CD4-positive, alpha-beta memory T cell (primary cell): ENCODE data around the gene GYG1. TPM values are rescaled to one million over a fixed set of nuclear protein-coding genes. Genes with fewer than 3 reads are reported as not detected.

ENCODE experiments used
- CTCF ChIA-PET: fragments of 350-600 bp; sonication (Branson Sonifier 250); formaldehyde crosslinking; loops from one replicate; lab custom pipeline; 2021; ENCODE audit warnings: inconsistent platforms; ENCODE audit not compliant: partially characterized antibody; lab: Charles Lee
- POLR2A ChIA-PET: fragments of 350-600 bp; sonication (Branson Sonifier 250); formaldehyde crosslinking; loops from one replicate; lab custom pipeline; 2021; ENCODE audit not compliant: partially characterized antibody; lab: Charles Lee
- DNase-seq, 5 donors: peaks; one replicate each; pipeline versions ENCODE4 v3.0.0 to v3.0.0-alpha.2; 2020 to 2022; ENCODE audit warnings: mixed read lengths in 1 of 5
- H3K27ac ChIP-seq: one replicate; pipeline ENCODE4 v1.7.0; 2013; ENCODE audit warnings: low read depth, low read length
- H3K27me3 ChIP-seq: 2 replicates; pipeline ENCODE4 v1.7.0; 2013; ENCODE audit warnings: mild to moderate bottlenecking, low read length, moderate library complexity; ENCODE audit not compliant: insufficient read depth
- H3K36me3 ChIP-seq: 2 replicates; pipeline ENCODE4 v1.7.0; 2013; ENCODE audit warnings: mild to moderate bottlenecking, low read length, moderate library complexity; ENCODE audit not compliant: insufficient read depth
- H3K4me1 ChIP-seq: 2 replicates; pipeline ENCODE4 v1.7.0; 2013; ENCODE audit warnings: mild to moderate bottlenecking, low read length, moderate library complexity; ENCODE audit not compliant: insufficient read depth
- H3K4me3 ChIP-seq, 2 donors: one replicate each; pipeline ENCODE4 v1.7.0; 2013; ENCODE audit warnings: low read length in 2 of 2, mild to moderate bottlenecking in 1 of 2
- H3K9me3 ChIP-seq, 2 donors: one replicate each; pipeline ENCODE4 v1.7.0; 2013; ENCODE audit warnings: low read length in 2 of 2, control low read depth in 1 of 2; ENCODE audit not compliant: control insufficient read depth in 1 of 2
- H3K27ac Mint-ChIP-seq, 7 donors: one replicate each; pipeline ENCODE4 v1.8.0; 2020 to 2021; ENCODE audit warnings: mixed read lengths in 7 of 7, mild to moderate bottlenecking in 6 of 7, inconsistent platforms in 3 of 7, moderate library complexity in 3 of 7
- H3K27me3 Mint-ChIP-seq, 2 donors: one replicate each; pipeline ENCODE4 v1.8.0; 2020 to 2021; ENCODE audit warnings: mixed read lengths in 2 of 2
- H3K36me3 Mint-ChIP-seq, 2 donors: one replicate each; pipeline ENCODE4 v1.8.0; 2020 to 2021; ENCODE audit warnings: mixed read lengths in 2 of 2, inconsistent platforms in 1 of 2, mild to moderate bottlenecking in 1 of 2
- H3K4me1 Mint-ChIP-seq, 4 donors: one replicate each; pipeline ENCODE4 v1.8.0; 2020 to 2021; ENCODE audit warnings: mixed read lengths in 4 of 4, mild to moderate bottlenecking in 1 of 4
- H3K4me3 Mint-ChIP-seq, 8 donors: one replicate each; pipeline ENCODE4 v1.8.0; 2020 to 2021; ENCODE audit warnings: mixed read lengths in 8 of 8, mild to moderate bottlenecking in 7 of 8, moderate library complexity in 6 of 8, inconsistent platforms in 3 of 8
- H3K9me3 Mint-ChIP-seq, 8 donors: one replicate each; pipeline ENCODE4 v1.8.0; 2020 to 2021; ENCODE audit warnings: mixed read lengths in 8 of 8, mild to moderate bottlenecking in 5 of 8, inconsistent platforms in 3 of 8, moderate library complexity in 1 of 8
- intact Hi-C: fragments of 100-400 bp; cut with micrococcal nuclease; formaldehyde crosslinking; loops from one replicate; pipeline ENCODE4 v1.15.1; 2023
- polyA plus RNA-seq, 2 donors: library from polyadenylated mRNA; unstranded; fragments of 300-500 nt; fragmentation: Illumina TruSeq; gene quantifications; one replicate each; pipeline ENCODE4 v1.2.3, GENCODE V29; 2021
- total RNA-seq, 2 experiments: library from RNA; stranded (reverse); gene quantifications; one replicate each; pipeline ENCODE4 v1.2.3, GENCODE V29; 2021

Gene GYG1
- total and polyA plus RNA-seq, 4 experiments from 2014 or later, result 20.9 to 54.9 (median 29.2) TPM

DNA sequence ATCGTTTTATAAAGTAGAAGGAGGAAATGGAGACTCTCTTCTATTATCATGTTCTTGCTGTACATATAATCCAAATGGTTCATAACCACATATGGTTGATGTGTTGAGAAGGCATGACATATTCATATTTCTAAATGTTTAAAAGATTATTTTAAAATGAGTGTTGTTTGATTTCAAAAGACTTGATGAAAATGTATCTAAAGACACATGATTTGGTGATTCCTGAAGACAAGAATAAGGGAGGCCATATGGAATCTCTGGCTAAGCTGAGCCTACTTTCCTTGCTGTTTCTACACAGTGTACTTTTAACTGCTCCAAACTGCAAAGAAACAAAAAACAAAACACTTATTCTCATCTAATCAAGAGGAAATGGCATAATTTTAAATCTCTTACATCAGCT is 23.0 kb upstream of the GYG1 start:
- no peaks in the 10 kb centered on the region for H3K36me3 Mint-ChIP-seq
- ChIA-PET CTCF (interaction anchor here (2.0 kb wide), 1 partner anchor 15 kb away, joined by 11 read pairs; no protein-coding TSS in a partner anchor), POLR2A (no interaction called here)
- H3K9me3 Mint-ChIP-seq, result no peaks in the 10 kb centered on the region
- Histone ChIP-seq H3K36me3 (no peaks in the 10 kb centered on the region), H3K4me3 (no peak overlapping the region), H3K27me3 (no peaks in the 10 kb centered on the region), H3K9me3 (no peaks in the 10 kb centered on the region), H3K4me1 (no peaks in the 10 kb centered on the region), H3K27ac (no peak overlapping the region)
- H3K4me1 Mint-ChIP-seq, result no peaks in the 10 kb centered on the region
- H3K4me3 Mint-ChIP-seq, result no peak overlapping the region
- DNase-seq, result no peak
- intact Hi-C loops, result no loop called here
- H3K27me3 Mint-ChIP-seq, result no peaks in the 10 kb centered on the region
- H3K27ac Mint-ChIP-seq, result no peak overlapping the region

DNA sequence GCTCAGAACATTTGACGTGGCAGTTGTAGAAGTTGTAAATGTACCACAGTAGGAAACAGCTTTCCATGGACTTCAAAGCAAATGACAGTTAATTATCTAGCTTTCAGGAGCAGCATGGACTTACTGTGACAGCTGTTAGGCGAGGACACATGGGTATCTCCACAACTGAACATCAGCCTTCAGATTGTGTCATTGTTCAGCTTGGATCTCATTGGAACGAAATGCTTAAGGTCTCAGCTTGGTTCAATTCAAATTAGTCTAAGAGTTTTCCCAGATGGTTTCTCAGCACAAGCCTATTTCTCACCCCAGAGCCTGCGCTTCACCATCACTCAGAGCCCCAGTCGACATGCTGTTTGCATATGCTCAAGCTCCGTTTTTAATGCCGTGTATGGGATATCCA is 21.1 kb upstream of the GYG1 start:
- CTCF ChIA-PET, result interaction anchor here (1.0 to 1.1 kb wide), 4 partner anchors 10 to 160 kb away, joined by 3 to 5 read pairs (median 3); no protein-coding TSS in a partner anchor
- no peak for DNase-seq
- H3K27ac Mint-ChIP-seq, result no peak overlapping the region
- no peak overlapping the region for H3K4me3 Mint-ChIP-seq
- H3K9me3 Mint-ChIP-seq, result no peaks in the 10 kb centered on the region
- POLR2A ChIA-PET, result no interaction called here
- Histone ChIP-seq H3K27me3 (no peaks in the 10 kb centered on the region), H3K9me3 (no peaks in the 10 kb centered on the region), H3K4me3 (no peak overlapping the region), H3K27ac (no peak overlapping the region), H3K36me3 (no peaks in the 10 kb centered on the region), H3K4me1 (no peaks in the 10 kb centered on the region)
- no peaks in the 10 kb centered on the region for H3K36me3 Mint-ChIP-seq
- intact Hi-C loops, result no loop called here
- H3K4me1 Mint-ChIP-seq, result peaks cover 2 to 4% (median 3%) of the 10 kb centered on the region in 4 donors
- H3K27me3 Mint-ChIP-seq, result no peaks in the 10 kb centered on the region

DNA sequence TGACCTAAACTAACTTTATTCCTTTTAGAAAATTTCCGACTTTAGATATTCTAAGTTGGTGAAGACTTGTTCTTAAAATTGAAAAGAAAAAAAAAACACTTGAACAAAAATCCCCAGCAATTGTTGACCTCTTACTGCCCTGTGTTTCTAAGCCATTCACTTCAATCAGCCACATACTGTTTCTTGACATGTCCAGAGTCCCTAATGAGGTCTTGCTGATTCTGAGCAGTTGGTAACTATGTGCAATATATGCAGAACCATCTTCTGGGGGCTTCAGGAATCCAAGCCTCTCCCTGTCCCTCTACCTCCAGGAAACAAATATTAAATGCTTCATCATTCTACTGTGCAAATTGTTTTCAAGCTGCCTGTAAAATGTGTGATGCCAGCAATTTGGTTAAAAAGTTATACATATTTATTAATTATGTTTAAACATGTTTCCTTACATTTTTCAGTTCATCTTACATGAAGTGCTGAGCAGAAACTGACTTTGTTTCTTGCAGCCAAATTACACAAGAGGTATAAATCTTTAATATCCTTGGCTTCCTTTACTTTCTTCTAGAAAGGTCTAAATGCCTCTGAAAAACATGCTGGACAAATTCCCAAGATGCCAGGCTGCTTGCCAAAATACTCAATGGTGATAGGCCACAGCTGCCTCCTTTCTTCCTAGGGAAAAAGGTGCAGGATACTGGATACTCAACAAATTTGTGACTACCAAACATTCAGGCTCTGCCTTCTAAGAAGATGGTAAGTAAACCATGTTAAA is 19.8 kb upstream of the GYG1 start:
- no peak for DNase-seq
- Mint-ChIP-seq H3K9me3 (no peaks in the 10 kb centered on the region), H3K27me3 (no peaks in the 10 kb centered on the region), H3K36me3 (no peaks in the 10 kb centered on the region), H3K4me3 (no peak overlapping the region), H3K4me1 (peaks cover 2 to 4% (median 3%) of the 10 kb centered on the region in 4 donors), H3K27ac (no peak overlapping the region)
- Histone ChIP-seq H3K36me3 (no peaks in the 10 kb centered on the region), H3K27me3 (no peaks in the 10 kb centered on the region), H3K4me1 (no peaks in the 10 kb centered on the region), H3K4me3 (no peak overlapping the region), H3K9me3 (no peaks in the 10 kb centered on the region), H3K27ac (no peak overlapping the region)
- CTCF ChIA-PET, result no interaction called here
- POLR2A ChIA-PET, result no interaction called here
- intact Hi-C loops, result no loop called here

DNA sequence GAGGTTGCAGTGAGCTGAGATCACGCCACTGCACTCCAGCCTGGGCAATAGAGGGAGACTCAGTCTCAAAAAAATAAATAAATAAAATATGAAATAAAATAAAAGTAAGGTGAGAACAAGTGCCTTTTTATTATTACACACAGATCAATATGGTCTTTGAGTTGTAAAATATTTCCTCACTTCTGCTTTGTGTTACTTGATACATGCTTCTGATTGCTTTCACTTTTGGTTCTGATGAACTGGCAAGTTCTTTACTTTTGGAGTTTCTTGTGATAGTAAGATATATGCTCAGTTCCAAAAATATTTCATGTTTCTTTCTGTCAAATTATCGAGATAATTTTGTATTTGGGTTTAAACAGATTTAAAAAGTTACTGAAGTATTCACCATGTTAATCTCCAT is 16.6 kb upstream of the GYG1 start:
- Histone ChIP-seq H3K27me3 (no peaks in the 10 kb centered on the region), H3K9me3 (no peaks in the 10 kb centered on the region), H3K4me1 (no peaks in the 10 kb centered on the region), H3K36me3 (no peaks in the 10 kb centered on the region), H3K4me3 (no peak overlapping the region), H3K27ac (no peak overlapping the region)
- DNase-seq, result no peak
- Mint-ChIP-seq H3K27ac (no peak overlapping the region), H3K36me3 (no peaks in the 10 kb centered on the region), H3K9me3 (no peaks in the 10 kb centered on the region), H3K27me3 (peaks cover 0 to 2% of the 10 kb centered on the region in 2 donors), H3K4me3 (peak overlapping the region in 1 of 8 donors; percentile 2), H3K4me1 (peaks cover 2 to 4% (median 3%) of the 10 kb centered on the region in 4 donors)
- intact Hi-C loops, result no loop called here
- POLR2A ChIA-PET, result no interaction called here
- CTCF ChIA-PET, result interaction anchor here (1.1 to 1.6 kb wide), 3 partner anchors 16 to 21 kb away, joined by 3 to 4 read pairs (median 3); no protein-coding TSS in a partner anchor

DNA sequence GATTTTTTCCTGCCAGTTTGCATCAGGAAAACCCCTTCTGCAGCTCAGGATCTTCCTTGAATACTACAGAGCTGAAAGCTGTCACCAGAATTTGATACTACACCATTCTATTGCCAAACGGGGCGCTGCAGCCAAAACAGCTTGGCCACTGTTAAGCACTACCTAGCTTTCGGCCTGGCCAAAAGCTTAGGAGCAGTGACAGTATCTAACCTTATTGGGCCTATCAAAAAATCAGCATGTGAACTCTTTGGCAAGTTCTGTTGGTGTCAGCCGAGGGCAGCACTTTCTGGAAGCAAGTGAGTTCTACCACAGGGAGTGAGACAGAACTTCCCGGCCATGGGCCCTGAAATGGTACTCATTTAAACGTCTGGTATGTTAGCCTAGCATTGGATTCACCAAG is 16.1 kb upstream of the GYG1 start:
- Mint-ChIP-seq H3K4me1 (peaks cover 2 to 4% (median 3%) of the 10 kb centered on the region in 4 donors), H3K36me3 (no peaks in the 10 kb centered on the region), H3K4me3 (no peak overlapping the region), H3K27me3 (peaks cover 0 to 2% of the 10 kb centered on the region in 2 donors), H3K9me3 (no peaks in the 10 kb centered on the region), H3K27ac (no peak overlapping the region)
- H3K9me3 ChIP-seq, result no peaks in the 10 kb centered on the region
- POLR2A ChIA-PET, result no interaction called here
- CTCF ChIA-PET, result no interaction called here
- no peak for DNase-seq
- intact Hi-C loops, result no loop called here
- no peak overlapping the region for H3K27ac ChIP-seq
- no peaks in the 10 kb centered on the region for H3K4me1 ChIP-seq
- H3K36me3 ChIP-seq, result no peaks in the 10 kb centered on the region
- H3K27me3 ChIP-seq, result no peaks in the 10 kb centered on the region
- H3K4me3 ChIP-seq, result no peak overlapping the region

DNA sequence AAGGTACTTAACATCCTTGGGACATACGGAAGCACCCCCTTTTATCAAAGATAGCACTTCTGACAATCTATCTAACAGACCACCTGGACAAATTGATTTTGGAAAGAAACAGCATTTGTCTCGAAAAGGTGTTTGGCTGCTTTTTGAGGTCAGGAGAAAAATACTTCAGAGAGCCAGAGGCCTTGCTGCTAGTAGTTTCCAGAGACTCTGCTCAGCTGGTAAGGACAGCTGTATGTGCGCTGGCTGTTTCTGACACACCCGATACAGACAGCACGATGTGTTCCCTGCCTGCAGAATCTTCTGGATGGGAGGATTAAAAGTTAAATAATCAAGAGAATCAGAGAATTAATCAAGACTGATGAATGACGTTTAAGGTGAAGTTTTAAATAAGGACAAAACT is 15.6 kb upstream of the GYG1 start:
- no peaks in the 10 kb centered on the region for H3K36me3 ChIP-seq
- H3K4me1 Mint-ChIP-seq, result peaks cover 2 to 4% (median 3%) of the 10 kb centered on the region in 4 donors
- no peak overlapping the region for H3K27ac ChIP-seq
- H3K9me3 Mint-ChIP-seq, result no peaks in the 10 kb centered on the region
- H3K27me3 Mint-ChIP-seq, result peaks cover 0 to 2% of the 10 kb centered on the region in 2 donors
- H3K4me3 ChIP-seq, result no peak overlapping the region
- CTCF ChIA-PET, result no interaction called here
- H3K4me1 ChIP-seq, result no peaks in the 10 kb centered on the region
- POLR2A ChIA-PET, result no interaction called here
- no peaks in the 10 kb centered on the region for H3K9me3 ChIP-seq
- no peak overlapping the region for H3K27ac Mint-ChIP-seq
- H3K4me3 Mint-ChIP-seq, result no peak overlapping the region
- H3K36me3 Mint-ChIP-seq, result no peaks in the 10 kb centered on the region
- intact Hi-C loops, result no loop called here
- no peak for DNase-seq
- no peaks in the 10 kb centered on the region for H3K27me3 ChIP-seq

DNA sequence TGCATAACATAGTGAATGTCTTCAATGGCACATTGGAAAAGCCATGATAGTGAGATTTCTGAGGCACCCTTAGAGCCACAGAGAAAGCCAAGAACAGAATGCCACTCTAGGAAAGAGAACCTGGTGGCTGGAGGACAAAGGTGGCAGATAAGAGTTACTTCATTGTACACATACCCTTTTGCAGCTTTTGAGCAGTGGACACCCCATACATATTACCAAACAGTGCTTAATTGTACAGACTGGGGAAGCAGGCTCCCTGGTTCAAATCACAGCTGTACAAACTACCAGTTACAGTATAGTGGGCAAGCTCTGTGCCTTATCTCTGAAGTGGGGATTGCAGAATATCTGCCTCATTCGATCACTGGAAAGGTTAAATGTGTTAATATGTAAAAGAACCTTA is 10.1 kb upstream of the GYG1 start:
- Histone ChIP-seq H3K4me1 (no peaks in the 10 kb centered on the region), H3K4me3 (no peak overlapping the region), H3K9me3 (no peaks in the 10 kb centered on the region), H3K27ac (no peak overlapping the region), H3K36me3 (no peaks in the 10 kb centered on the region), H3K27me3 (no peaks in the 10 kb centered on the region)
- Mint-ChIP-seq H3K9me3 (no peaks in the 10 kb centered on the region), H3K27ac (no peak overlapping the region), H3K4me1 (no peaks in the 10 kb centered on the region), H3K36me3 (no peaks in the 10 kb centered on the region), H3K4me3 (no peak overlapping the region), H3K27me3 (peaks cover 2 to 3% of the 10 kb centered on the region in 2 donors)
- DNase-seq, result no peak
- intact Hi-C loops, result no loop called here
- CTCF ChIA-PET, result interaction anchor here (1.4 kb wide), 1 partner anchor 9 kb away, joined by 6 read pairs; no protein-coding TSS in a partner anchor
- POLR2A ChIA-PET, result no interaction called here
